Astrocyte (in vitro differentiated cells and primary cell): Measurements from ENCODE around the gene OPCML. TPM values are rescaled to one million over a fixed set of nuclear protein-coding genes. Genes with fewer than 3 reads are reported as not detected.

Experiments
- DNase-seq: peaks from one replicate; pipeline ENCODE4 v3.0.0-alpha.2; 2010; ENCODE audit warnings: low read depth
- FAIRE-seq: peaks from 2 replicates; lab custom pipeline; 2011; peaks lifted over from hg19 to GRCh38; lab: Jason Lieb, UNC
- H2AFZ ChIP-seq: 2 replicates; pipeline ENCODE4 v1.6.0; 2012; ENCODE audit warnings: low read depth, low read length, inconsistent platforms
- H3K27ac ChIP-seq: 2 replicates; pipeline ENCODE4 v1.5.1; 2011; ENCODE audit warnings: low read depth, low read length, inconsistent platforms
- H3K27me3 ChIP-seq: 2 replicates; pipeline ENCODE4 v1.6.0; 2011; ENCODE audit warnings: low read length, inconsistent platforms; ENCODE audit not compliant: insufficient read depth
- H3K36me3 ChIP-seq: 2 replicates; pipeline ENCODE4 v1.5.1; 2011; ENCODE audit warnings: low read length, inconsistent platforms; ENCODE audit not compliant: insufficient read depth
- H3K4me1 ChIP-seq: 2 replicates; pipeline ENCODE4 v1.5.1; 2011; ENCODE audit warnings: low read length, inconsistent platforms; ENCODE audit not compliant: insufficient read depth
- H3K4me2 ChIP-seq: 2 replicates; pipeline ENCODE4 v1.6.0; 2012; ENCODE audit warnings: low read length, inconsistent platforms
- H3K4me3 ChIP-seq: 2 replicates; pipeline ENCODE4 v1.5.1; 2011; ENCODE audit warnings: low read depth, mild to moderate bottlenecking, low read length, inconsistent platforms; ENCODE audit not compliant: insufficient read depth
- H3K79me2 ChIP-seq: 2 replicates; pipeline ENCODE4 v1.6.0; 2012; ENCODE audit warnings: mild to moderate bottlenecking, low read length, inconsistent platforms; ENCODE audit not compliant: insufficient read depth
- H3K9ac ChIP-seq: 2 replicates; pipeline ENCODE4 v1.6.0; 2012; ENCODE audit warnings: mild to moderate bottlenecking, low read length, inconsistent platforms
- H3K9me3 ChIP-seq: 2 replicates; pipeline ENCODE4 v1.5.1; 2012; ENCODE audit warnings: low read depth, mild to moderate bottlenecking, low read length, inconsistent platforms; ENCODE audit not compliant: insufficient read depth
- H4K20me1 ChIP-seq: 2 replicates; pipeline ENCODE4 v1.6.0; 2012; ENCODE audit warnings: low read length, inconsistent platforms; ENCODE audit not compliant: insufficient read depth
- H3K27ac Mint-ChIP-seq: one replicate; pipeline ENCODE4 v1.8.0; 2021; ENCODE audit warnings: mild to moderate bottlenecking, mixed read lengths; ENCODE audit not compliant: unreplicated experiment
- H3K27me3 Mint-ChIP-seq: one replicate; pipeline ENCODE4 v1.8.0; 2021; ENCODE audit warnings: low read depth, mixed read lengths; ENCODE audit not compliant: unreplicated experiment
- H3K36me3 Mint-ChIP-seq: one replicate; pipeline ENCODE4 v1.8.0; 2021; ENCODE audit warnings: low read depth, mixed read lengths; ENCODE audit not compliant: unreplicated experiment
- H3K4me1 Mint-ChIP-seq: one replicate; pipeline ENCODE4 v1.8.0; 2021; ENCODE audit warnings: low read depth, mixed read lengths; ENCODE audit not compliant: unreplicated experiment
- H3K4me3 Mint-ChIP-seq: one replicate; pipeline ENCODE4 v1.8.0; 2021; ENCODE audit warnings: mild to moderate bottlenecking, moderate library complexity, mixed read lengths; ENCODE audit not compliant: unreplicated experiment
- H3K9me3 Mint-ChIP-seq: one replicate; pipeline ENCODE4 v1.8.0; 2021; ENCODE audit warnings: mild to moderate bottlenecking, mixed read lengths; ENCODE audit not compliant: unreplicated experiment
- EZH2 ChIP-seq: IDR thresholded peaks from 2 replicates; pipeline ENCODE4 v1.6.1; 2012; ENCODE audit warnings: mild to moderate bottlenecking, low read length, inconsistent platforms; ENCODE audit not compliant: insufficient read depth
- total RNA-seq: library from RNA; stranded (reverse); gene quantifications from 2 replicates; pipeline ENCODE4 v1.2.1, GENCODE V29; 2021
- TF ChIP-seq, protein P1 (sequence below): IDR thresholded peaks from 2 replicates; pipeline ENCODE4 v1.5.1; 2011; ENCODE audit warnings: low read depth, mild to moderate bottlenecking, inconsistent platforms, low read length, moderate library complexity; ENCODE audit not compliant: insufficient read depth

Gene OPCML
- total RNA-seq, 1 donor from 2014 or later = 7.9 TPM

DNA sequence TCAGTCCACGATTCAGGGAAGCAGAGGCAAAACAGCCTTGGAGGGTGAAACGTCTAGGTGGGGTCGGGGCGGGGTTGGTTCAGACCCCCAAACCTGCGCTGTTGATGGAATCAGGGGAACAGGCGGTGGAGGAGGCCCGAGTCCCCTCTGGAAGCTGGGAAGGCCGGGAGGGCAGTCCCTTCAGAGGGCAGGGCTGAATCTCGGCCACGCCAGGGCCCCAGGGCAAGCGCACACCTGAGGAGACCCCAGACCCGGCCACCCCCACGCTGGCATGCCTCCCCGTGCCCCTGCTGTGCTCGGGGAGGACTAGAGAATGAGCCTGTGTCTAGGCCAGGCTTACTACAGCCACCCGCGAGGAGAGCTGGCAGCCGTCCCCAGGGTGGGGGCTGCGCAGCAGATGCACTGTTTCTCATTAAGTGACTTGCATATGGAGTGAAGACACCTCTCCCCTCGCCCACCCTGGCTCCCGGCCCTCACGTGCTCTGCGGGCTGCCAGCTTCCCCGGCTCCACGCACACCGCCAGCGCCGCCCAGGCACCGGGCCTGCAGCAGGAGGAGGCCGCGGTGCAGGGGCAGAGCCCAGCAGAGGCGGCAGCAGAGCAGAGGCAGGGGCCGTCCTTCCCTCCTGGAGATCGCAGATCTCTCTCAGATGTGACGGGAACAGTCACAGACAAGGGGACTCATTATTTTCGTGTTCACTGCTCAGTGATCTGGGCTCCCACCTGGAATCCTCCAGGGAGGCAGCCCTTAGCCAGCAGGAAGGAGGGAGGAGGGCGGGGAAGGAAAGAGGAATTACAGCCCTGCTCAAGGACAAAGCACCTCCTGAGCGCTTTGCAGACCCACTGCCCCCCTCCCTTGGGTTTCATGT is 47.1 kb upstream of the OPCML start:
- H3K9ac ChIP-seq = no peak overlapping the region
- no peak overlapping the region for H3K27ac ChIP-seq
- H3K4me3 Mint-ChIP-seq = no peak overlapping the region
- TF ChIP-seq, protein P1, sequence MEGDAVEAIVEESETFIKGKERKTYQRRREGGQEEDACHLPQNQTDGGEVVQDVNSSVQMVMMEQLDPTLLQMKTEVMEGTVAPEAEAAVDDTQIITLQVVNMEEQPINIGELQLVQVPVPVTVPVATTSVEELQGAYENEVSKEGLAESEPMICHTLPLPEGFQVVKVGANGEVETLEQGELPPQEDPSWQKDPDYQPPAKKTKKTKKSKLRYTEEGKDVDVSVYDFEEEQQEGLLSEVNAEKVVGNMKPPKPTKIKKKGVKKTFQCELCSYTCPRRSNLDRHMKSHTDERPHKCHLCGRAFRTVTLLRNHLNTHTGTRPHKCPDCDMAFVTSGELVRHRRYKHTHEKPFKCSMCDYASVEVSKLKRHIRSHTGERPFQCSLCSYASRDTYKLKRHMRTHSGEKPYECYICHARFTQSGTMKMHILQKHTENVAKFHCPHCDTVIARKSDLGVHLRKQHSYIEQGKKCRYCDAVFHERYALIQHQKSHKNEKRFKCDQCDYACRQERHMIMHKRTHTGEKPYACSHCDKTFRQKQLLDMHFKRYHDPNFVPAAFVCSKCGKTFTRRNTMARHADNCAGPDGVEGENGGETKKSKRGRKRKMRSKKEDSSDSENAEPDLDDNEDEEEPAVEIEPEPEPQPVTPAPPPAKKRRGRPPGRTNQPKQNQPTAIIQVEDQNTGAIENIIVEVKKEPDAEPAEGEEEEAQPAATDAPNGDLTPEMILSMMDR = no peak
- no peak for TF ChIP-seq EZH2
- H3K79me2 ChIP-seq = no peaks in the 10 kb centered on the region
- no peaks in the 10 kb centered on the region for H3K4me1 ChIP-seq
- no peak overlapping the region for H3K27ac Mint-ChIP-seq
- H4K20me1 ChIP-seq = no peaks in the 10 kb centered on the region
- H3K36me3 ChIP-seq = no peaks in the 10 kb centered on the region
- FAIRE-seq (no peak), DNase-seq (no peak)
- H3K4me3 ChIP-seq = no peak overlapping the region
- H3K9me3 ChIP-seq = no peaks in the 10 kb centered on the region
- H2AFZ ChIP-seq = no peak overlapping the region
- H3K27me3 ChIP-seq = no peaks in the 10 kb centered on the region
- peaks cover 4% of the 10 kb centered on the region for H3K9me3 Mint-ChIP-seq
- no peak overlapping the region for H3K4me2 ChIP-seq
- peaks cover 33% of the 10 kb centered on the region for H3K27me3 Mint-ChIP-seq
- peaks cover 2% of the 10 kb centered on the region for H3K36me3 Mint-ChIP-seq
- H3K4me1 Mint-ChIP-seq = no peaks in the 10 kb centered on the region

DNA sequence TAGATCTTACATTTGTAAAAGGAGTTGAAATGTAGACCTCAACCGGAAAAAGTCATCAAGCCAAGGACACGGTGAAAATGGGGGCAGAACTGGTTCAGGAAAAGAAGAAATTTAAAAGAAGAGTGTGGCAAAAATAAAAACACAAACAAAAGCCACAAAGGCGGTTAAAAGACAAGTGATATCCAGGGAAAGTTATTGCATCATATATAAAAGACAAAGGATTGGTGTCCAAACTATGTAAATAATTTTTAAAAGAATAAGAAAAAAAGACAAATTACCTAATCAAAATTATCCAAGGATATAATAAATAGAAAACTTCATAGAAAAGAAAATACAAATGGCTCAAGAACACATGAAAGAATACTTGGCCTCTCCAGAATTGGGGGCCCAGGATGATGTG is 45.1 kb upstream of the OPCML start:
- FAIRE-seq (no peak), DNase-seq (no peak)
- H3K27ac ChIP-seq = no peak overlapping the region
- Mint-ChIP-seq H3K27me3 (peaks cover 16% of the 10 kb centered on the region), H3K36me3 (peaks cover 2% of the 10 kb centered on the region), H3K4me1 (no peaks in the 10 kb centered on the region), H3K27ac (no peak overlapping the region), H3K9me3 (peaks cover 4% of the 10 kb centered on the region), H3K4me3 (no peak overlapping the region)
- no peak overlapping the region for H3K9ac ChIP-seq
- H3K4me1 ChIP-seq = no peaks in the 10 kb centered on the region
- TF ChIP-seq, protein P1 = no peak
- TF ChIP-seq EZH2 = no peak
- no peaks in the 10 kb centered on the region for H3K27me3 ChIP-seq
- H3K79me2 ChIP-seq = no peaks in the 10 kb centered on the region
- H3K9me3 ChIP-seq = no peaks in the 10 kb centered on the region
- no peak overlapping the region for H2AFZ ChIP-seq
- H3K36me3 ChIP-seq = no peaks in the 10 kb centered on the region
- H3K4me3 ChIP-seq = no peak overlapping the region
- H3K4me2 ChIP-seq = no peak overlapping the region
- no peaks in the 10 kb centered on the region for H4K20me1 ChIP-seq

DNA sequence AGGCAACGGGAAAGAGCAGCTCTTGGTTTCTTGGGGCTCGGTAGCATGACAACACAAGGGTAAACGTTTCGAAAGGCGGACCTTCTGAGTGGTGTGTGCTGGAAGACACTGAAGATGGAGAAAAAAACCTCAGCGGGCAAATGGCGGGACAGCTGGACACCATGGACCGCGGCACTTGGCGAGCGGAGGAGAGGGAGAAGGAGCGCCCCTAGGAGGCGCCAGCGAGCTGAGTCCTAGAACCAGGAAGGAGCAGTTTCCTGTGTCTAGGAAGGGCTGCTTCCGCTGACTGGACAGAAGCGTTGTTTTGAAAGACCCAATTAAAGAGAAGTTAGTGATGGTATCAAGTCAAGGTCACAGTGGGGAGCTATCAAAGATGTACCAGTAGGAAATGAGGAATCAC is 44.0 kb upstream of the OPCML start:
- no peak overlapping the region for H3K27ac ChIP-seq
- H3K27ac Mint-ChIP-seq = no peak overlapping the region
- H4K20me1 ChIP-seq = no peaks in the 10 kb centered on the region
- H3K9ac ChIP-seq = no peak overlapping the region
- no peak for FAIRE-seq
- no peak overlapping the region for H3K4me3 Mint-ChIP-seq
- DNase-seq = no peak
- H3K4me1 ChIP-seq = no peaks in the 10 kb centered on the region
- no peak overlapping the region for H3K4me3 ChIP-seq
- no peaks in the 10 kb centered on the region for H3K79me2 ChIP-seq
- no peak overlapping the region for H2AFZ ChIP-seq
- no peaks in the 10 kb centered on the region for H3K4me1 Mint-ChIP-seq
- H3K36me3 Mint-ChIP-seq = peaks cover 2% of the 10 kb centered on the region
- no peak overlapping the region for H3K4me2 ChIP-seq
- no peaks in the 10 kb centered on the region for H3K27me3 ChIP-seq
- no peaks in the 10 kb centered on the region for H3K36me3 ChIP-seq
- peaks cover 4% of the 10 kb centered on the region for H3K9me3 Mint-ChIP-seq
- TF ChIP-seq, protein P1 = no peak
- no peak for TF ChIP-seq EZH2
- H3K27me3 Mint-ChIP-seq = peaks cover 11% of the 10 kb centered on the region
- no peaks in the 10 kb centered on the region for H3K9me3 ChIP-seq
